Brain pericyte (primary cell): ENCODE results near the gene PROSER2.
"Not testable (repeated sequence)": the region's sequence is repeated elsewhere in the genome, so short reads cannot be mapped to it uniquely, and the experiment has no call there.

Source experiments
- DNase-seq: peaks from one replicate; pipeline ENCODE4 v3.0.0-alpha.2; 2012; ENCODE audit warnings: low read depth, low spot score

Gene PROSER2

GRCh38 chr10:11835704-11836103, 12.5 kb downstream of the PROSER2 start:
- no peak for DNase-seq

- DNase-seq: no peak
Measured at GRCh38 chr10:11837372-11838161, 14.4 kb downstream of the PROSER2 start.

GRCh38 chr10:11838298-11838852, 15.2 kb downstream of the PROSER2 start:
- DNase-seq: no peak

- no peak for DNase-seq
Measured at GRCh38 chr10:11841375-11841774, 18.2 kb downstream of the PROSER2 start.

GRCh38 chr10:11842411-11842810, 19.3 kb downstream of the PROSER2 start:
- no peak for DNase-seq

GRCh38 chr10:11845113-11845512, 22.0 kb downstream of the PROSER2 start:
- DNase-seq: no peak

GRCh38 chr10:11846542-11846941, 23.4 kb downstream of the PROSER2 start:
- no peak for DNase-seq

GRCh38 chr10:11849277-11849676, 26.1 kb downstream of the PROSER2 start:
- no peak for DNase-seq

GRCh38 chr10:11849911-11850310, 26.8 kb downstream of the PROSER2 start:
- DNase-seq: no peak

- no peak for DNase-seq
Measured at GRCh38 chr10:11851910-11852309, 28.8 kb downstream of the PROSER2 start.

- DNase-seq: not testable (repeated sequence)
Measured at GRCh38 chr10:11852637-11853036, 29.5 kb downstream of the PROSER2 start.

GRCh38 chr10:11853468-11853867, 30.3 kb downstream of the PROSER2 start:
- DNase-seq: no peak

GRCh38 chr10:11854301-11854700, 31.1 kb downstream of the PROSER2 start:
- no peak for DNase-seq

- no peak for DNase-seq
Measured at GRCh38 chr10:11856089-11856488, 32.9 kb downstream of the PROSER2 start.

GRCh38 chr10:11856678-11857077, 33.5 kb downstream of the PROSER2 start:
- no peak for DNase-seq

- DNase-seq: no peak
Measured at GRCh38 chr10:11858093-11858492, 34.9 kb downstream of the PROSER2 start.

GRCh38 chr10:11861341-11861740, 38.2 kb downstream of the PROSER2 start:
- no peak for DNase-seq

GRCh38 chr10:11861811-11862428, 38.8 kb downstream of the PROSER2 start:
- DNase-seq: no peak

GRCh38 chr10:11863353-11864109, 40.4 kb downstream of the PROSER2 start:
- DNase-seq: no peak

- no peak for DNase-seq
Measured at GRCh38 chr10:11864727-11865126, 41.6 kb downstream of the PROSER2 start.

- no peak for DNase-seq
Measured at GRCh38 chr10:11865561-11865960, 42.4 kb downstream of the PROSER2 start.
